Astrocyte (in vitro differentiated cells and primary cell): ENCODE results near the gene LRP4. TPM values are rescaled to one million over a fixed set of nuclear protein-coding genes. Genes with fewer than 3 reads are reported as not detected.

Source experiments
- DNase-seq: peaks from one replicate; pipeline ENCODE4 v3.0.0-alpha.2; 2010; ENCODE audit warnings: low read depth
- FAIRE-seq: peaks from 2 replicates; lab custom pipeline; 2011; peaks lifted over from hg19 to GRCh38; lab: Jason Lieb, UNC
- H2AFZ ChIP-seq: 2 replicates; pipeline ENCODE4 v1.6.0; 2012; ENCODE audit warnings: low read depth, low read length, inconsistent platforms
- H3K27ac ChIP-seq: 2 replicates; pipeline ENCODE4 v1.5.1; 2011; ENCODE audit warnings: low read depth, low read length, inconsistent platforms
- H3K27me3 ChIP-seq: 2 replicates; pipeline ENCODE4 v1.6.0; 2011; ENCODE audit warnings: low read length, inconsistent platforms; ENCODE audit not compliant: insufficient read depth
- H3K36me3 ChIP-seq: 2 replicates; pipeline ENCODE4 v1.5.1; 2011; ENCODE audit warnings: low read length, inconsistent platforms; ENCODE audit not compliant: insufficient read depth
- H3K4me1 ChIP-seq: 2 replicates; pipeline ENCODE4 v1.5.1; 2011; ENCODE audit warnings: low read length, inconsistent platforms; ENCODE audit not compliant: insufficient read depth
- H3K4me2 ChIP-seq: 2 replicates; pipeline ENCODE4 v1.6.0; 2012; ENCODE audit warnings: low read length, inconsistent platforms
- H3K4me3 ChIP-seq: 2 replicates; pipeline ENCODE4 v1.5.1; 2011; ENCODE audit warnings: low read depth, mild to moderate bottlenecking, low read length, inconsistent platforms; ENCODE audit not compliant: insufficient read depth
- H3K79me2 ChIP-seq: 2 replicates; pipeline ENCODE4 v1.6.0; 2012; ENCODE audit warnings: mild to moderate bottlenecking, low read length, inconsistent platforms; ENCODE audit not compliant: insufficient read depth
- H3K9ac ChIP-seq: 2 replicates; pipeline ENCODE4 v1.6.0; 2012; ENCODE audit warnings: mild to moderate bottlenecking, low read length, inconsistent platforms
- H3K9me3 ChIP-seq: 2 replicates; pipeline ENCODE4 v1.5.1; 2012; ENCODE audit warnings: low read depth, mild to moderate bottlenecking, low read length, inconsistent platforms; ENCODE audit not compliant: insufficient read depth
- H4K20me1 ChIP-seq: 2 replicates; pipeline ENCODE4 v1.6.0; 2012; ENCODE audit warnings: low read length, inconsistent platforms; ENCODE audit not compliant: insufficient read depth
- H3K27ac Mint-ChIP-seq: one replicate; pipeline ENCODE4 v1.8.0; 2021; ENCODE audit warnings: mild to moderate bottlenecking, mixed read lengths; ENCODE audit not compliant: unreplicated experiment
- H3K27me3 Mint-ChIP-seq: one replicate; pipeline ENCODE4 v1.8.0; 2021; ENCODE audit warnings: low read depth, mixed read lengths; ENCODE audit not compliant: unreplicated experiment
- H3K36me3 Mint-ChIP-seq: one replicate; pipeline ENCODE4 v1.8.0; 2021; ENCODE audit warnings: low read depth, mixed read lengths; ENCODE audit not compliant: unreplicated experiment
- H3K4me1 Mint-ChIP-seq: one replicate; pipeline ENCODE4 v1.8.0; 2021; ENCODE audit warnings: low read depth, mixed read lengths; ENCODE audit not compliant: unreplicated experiment
- H3K4me3 Mint-ChIP-seq: one replicate; pipeline ENCODE4 v1.8.0; 2021; ENCODE audit warnings: mild to moderate bottlenecking, moderate library complexity, mixed read lengths; ENCODE audit not compliant: unreplicated experiment
- H3K9me3 Mint-ChIP-seq: one replicate; pipeline ENCODE4 v1.8.0; 2021; ENCODE audit warnings: mild to moderate bottlenecking, mixed read lengths; ENCODE audit not compliant: unreplicated experiment
- CTCF ChIP-seq: IDR thresholded peaks from 2 replicates; pipeline ENCODE4 v1.5.1; 2011; ENCODE audit warnings: low read depth, mild to moderate bottlenecking, inconsistent platforms, low read length, moderate library complexity; ENCODE audit not compliant: insufficient read depth
- EZH2 ChIP-seq: IDR thresholded peaks from 2 replicates; pipeline ENCODE4 v1.6.1; 2012; ENCODE audit warnings: mild to moderate bottlenecking, low read length, inconsistent platforms; ENCODE audit not compliant: insufficient read depth
- total RNA-seq: library from RNA; stranded (reverse); gene quantifications from 2 replicates; pipeline ENCODE4 v1.2.1, GENCODE V29; 2021

LRP4 gene
- total RNA-seq, 1 donor from 2014 or later: 19.0 TPM

GRCh38 chr11:46850829-46851380 lies 67.4 kb downstream of the LRP4 start:
- no peak for FAIRE-seq
- peaks cover 2% of the 10 kb centered on the region for H3K36me3 Mint-ChIP-seq

DNA sequence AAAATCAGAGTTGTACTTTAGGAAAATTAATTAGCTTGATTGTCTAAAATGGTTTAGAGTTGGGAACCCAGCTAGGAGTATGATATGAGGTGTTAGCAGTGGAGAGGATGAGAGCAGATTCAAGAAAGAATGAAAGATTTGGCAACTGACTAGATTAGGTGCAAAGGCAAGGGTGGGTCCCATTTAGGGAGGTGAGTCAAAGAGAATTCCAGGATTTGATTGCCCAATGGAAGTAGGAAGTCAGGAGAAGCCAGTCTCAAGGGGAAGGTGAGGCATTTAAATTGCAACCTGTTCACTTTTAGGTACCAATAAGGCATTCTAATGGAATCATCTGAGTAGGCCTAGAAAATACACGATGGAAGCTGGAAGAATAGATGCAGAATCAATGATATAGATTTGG lies 68.7 kb downstream of the LRP4 start:
- H3K27me3 Mint-ChIP-seq: no peaks in the 10 kb centered on the region
- H2AFZ ChIP-seq: no peak overlapping the region
- TF ChIP-seq EZH2: no peak
- no peak for TF ChIP-seq CTCF
- no peaks in the 10 kb centered on the region for H3K4me1 Mint-ChIP-seq
- no peaks in the 10 kb centered on the region for H3K27me3 ChIP-seq
- no peak overlapping the region for H3K4me3 ChIP-seq
- peaks cover 18% of the 10 kb centered on the region for H3K79me2 ChIP-seq
- H3K9me3 ChIP-seq: no peaks in the 10 kb centered on the region
- H3K4me1 ChIP-seq: no peaks in the 10 kb centered on the region
- H3K27ac Mint-ChIP-seq: no peak overlapping the region
- no peaks in the 10 kb centered on the region for H3K36me3 ChIP-seq
- no peak overlapping the region for H3K4me2 ChIP-seq
- H3K9me3 Mint-ChIP-seq: no peaks in the 10 kb centered on the region
- H3K4me3 Mint-ChIP-seq: no peak overlapping the region
- FAIRE-seq: no peak
- DNase-seq: no peak
- H3K9ac ChIP-seq: no peak overlapping the region
- H3K27ac ChIP-seq: no peak overlapping the region
- H4K20me1 ChIP-seq: peaks cover 4% of the 10 kb centered on the region
- H3K36me3 Mint-ChIP-seq: no peaks in the 10 kb centered on the region

More at GRCh38 chr11:46850829-46851380, 67.4 kb downstream of the LRP4 start:
- H3K36me3 ChIP-seq: no peaks in the 10 kb centered on the region
- no peaks in the 10 kb centered on the region for H4K20me1 ChIP-seq
- H3K4me3 Mint-ChIP-seq: no peak overlapping the region
- H3K4me1 ChIP-seq: peaks cover 5% of the 10 kb centered on the region
- H3K27me3 ChIP-seq: no peaks in the 10 kb centered on the region
- no peak overlapping the region for H3K27ac ChIP-seq
- no peak overlapping the region for H3K4me3 ChIP-seq
- no peak for DNase-seq
- H3K9ac ChIP-seq: no peak overlapping the region
- H3K79me2 ChIP-seq: peaks cover 5% of the 10 kb centered on the region
- no peak overlapping the region for H2AFZ ChIP-seq
- TF ChIP-seq EZH2 (no peak), CTCF (no peak)
- H3K4me1 Mint-ChIP-seq: no peaks in the 10 kb centered on the region
- H3K27me3 Mint-ChIP-seq: no peaks in the 10 kb centered on the region
- no peaks in the 10 kb centered on the region for H3K9me3 Mint-ChIP-seq
- no peak overlapping the region for H3K4me2 ChIP-seq
- no peaks in the 10 kb centered on the region for H3K9me3 ChIP-seq
- H3K27ac Mint-ChIP-seq: no peak overlapping the region

DNA sequence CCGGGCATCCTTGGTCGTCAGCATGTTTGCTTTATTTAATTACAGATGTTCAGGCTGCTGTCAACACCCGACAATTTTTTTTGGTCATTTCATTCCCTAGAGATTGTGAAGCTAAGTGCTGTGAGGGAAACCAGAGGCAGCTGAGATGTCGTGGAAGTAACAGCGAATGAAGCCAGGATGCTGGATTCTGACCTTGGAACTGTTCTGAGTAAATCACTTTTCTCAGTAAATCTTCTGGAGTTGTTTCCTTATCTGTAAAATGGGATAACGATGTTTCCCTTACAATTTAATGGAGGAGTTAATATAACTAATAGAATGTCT lies 71.9 kb downstream of the LRP4 start:
- H3K36me3 Mint-ChIP-seq: no peaks in the 10 kb centered on the region
- Histone ChIP-seq H3K27me3 (no peaks in the 10 kb centered on the region), H3K4me2 (peak overlapping the region; percentile 93), H2AFZ (peak overlapping the region; percentile 67), H3K9ac (peak overlapping the region; percentile 96), H3K4me1 (no peaks in the 10 kb centered on the region), H3K4me3 (peak overlapping the region; percentile 99), H3K36me3 (no peaks in the 10 kb centered on the region), H3K79me2 (peaks cover 48% of the 10 kb centered on the region), H3K27ac (peak overlapping the region; percentile 84), H4K20me1 (peaks cover 24% of the 10 kb centered on the region), H3K9me3 (no peaks in the 10 kb centered on the region)
- no peak for TF ChIP-seq EZH2
- TF ChIP-seq CTCF: no peak
- H3K27me3 Mint-ChIP-seq: no peaks in the 10 kb centered on the region
- no peaks in the 10 kb centered on the region for H3K9me3 Mint-ChIP-seq
- H3K4me1 Mint-ChIP-seq: peaks cover 3% of the 10 kb centered on the region
- DNase-seq (no peak), FAIRE-seq (no peak)
- peak overlapping the region; percentile 93 for H3K4me3 Mint-ChIP-seq
- peak overlapping the region; percentile 64 for H3K27ac Mint-ChIP-seq
